Prostate gland (tissue), 2 donors: ENCODE results near the gene GLIS1. TPM values are rescaled to one million over a fixed set of nuclear protein-coding genes. Genes with fewer than 3 reads are reported as not detected.

Experiments used
- DNase-seq: peaks from one replicate; pipeline ENCODE4 v3.0.0-alpha.2; 2019; ENCODE audit warnings: low spot score
- H3K27ac ChIP-seq, 2 donors: fragments of 200-600 bp; sonication (generic); 2 replicates each; pipeline ENCODE4 v1.5.1; 2017 to 2019
- H3K27me3 ChIP-seq: fragments of 200-600 bp; sonication (generic); replicated peaks from 2 replicates; pipeline ENCODE4 v1.5.1; 2019; ENCODE audit not compliant: insufficient read depth
- H3K36me3 ChIP-seq, 2 donors: fragments of 200-600 bp; sonication (generic); 1 replicate in 1 of 2; 2 replicates in 1 of 2; pipeline versions ENCODE4 v1.5.1 to v1.8.1; 2017 to 2019
- H3K4me1 ChIP-seq: fragments of 200-600 bp; sonication (generic); replicated peaks from 2 replicates; pipeline ENCODE4 v1.5.1; 2019
- H3K4me3 ChIP-seq, 2 donors: fragments of 200-600 bp; sonication (generic); 2 replicates each; pipeline ENCODE4 v1.5.1; 2017 to 2019
- H3K9me3 ChIP-seq: fragments of 200-600 bp; sonication (generic); 2 replicates; pipeline ENCODE4 v1.5.1; 2017
- CTCF ChIP-seq, 4 experiments: fragments of 200-600 bp in 2 of 4; fragments of 450-650 bp in 2 of 4; sonication (generic) in 2 of 4; IDR thresholded peaks; 1 replicate in 3 of 4; 2 replicates in 1 of 4; pipeline ENCODE4 v1.5.1; 2016 to 2019; ENCODE audit warnings: antibody characterized with exemption in 4 of 4, mild to moderate bottlenecking in 2 of 4, moderate library complexity in 2 of 4
- POLR2A ChIP-seq: fragments of 450-650 bp; IDR thresholded peaks from one replicate; pipeline ENCODE4 v1.6.1; 2016; ENCODE audit warnings: antibody characterized with exemption, mild to moderate bottlenecking
- POLR2AphosphoS5 ChIP-seq: sonication (generic); formaldehyde crosslinking; IDR thresholded peaks from one replicate; pipeline ENCODE4 v1.6.1; 2017; ENCODE audit warnings: antibody characterized with exemption
- WGBS: methylation state at CpG from one replicate; pipeline ENCODE4 v1.1.5; 2018; 5-methylcytosine and 5-hydroxymethylcytosine counted together
- intact Hi-C: fragments of 100-400 bp; cut with DNase I; formaldehyde crosslinking; loops from one replicate; pipeline ENCODE4 v1.14.2; 2022
- total RNA-seq, 2 donors: library from RNA; depleted of rRNA; stranded (reverse); fragments of >200 nt; gene quantifications; one replicate each; pipeline ENCODE4 v1.1.0, GENCODE V29; 2016

GLIS1 gene
- total RNA-seq, 2 donors from 2014 or later: 1.1 to 8.1 TPM

- intact Hi-C loops: no loop called here
Observed at GRCh38 chr1:53646732-53647131, 92.2 kb downstream of the GLIS1 start.

GRCh38 chr1:53645690-53646078 is 93.3 kb downstream of the GLIS1 start:
- Histone ChIP-seq H3K27me3 (no peaks in the 10 kb centered on the region), H3K4me1 (no peaks in the 10 kb centered on the region), H3K9me3 (no peaks in the 10 kb centered on the region), H3K36me3 (no peaks in the 10 kb centered on the region), H3K4me3 (no peak overlapping the region), H3K27ac (no peak overlapping the region)
- WGBS: 100% methylated on average over 1 of the region's 1 CpG
- intact Hi-C loops: no loop called here
- DNase-seq: no peak
- no peak for TF ChIP-seq POLR2AphosphoS5
- TF ChIP-seq CTCF (IDR thresholded peaks at IDR 0.05): no peak
- no peak for TF ChIP-seq POLR2A

More at GRCh38 chr1:53646732-53647131, 92.2 kb downstream of the GLIS1 start:
- no peak overlapping the region for H3K4me3 ChIP-seq
- no peaks in the 10 kb centered on the region for H3K36me3 ChIP-seq
- no peaks in the 10 kb centered on the region for H3K4me1 ChIP-seq
- no peaks in the 10 kb centered on the region for H3K27me3 ChIP-seq
- H3K9me3 ChIP-seq: no peaks in the 10 kb centered on the region
- DNase-seq: no peak
- TF ChIP-seq CTCF (IDR thresholded peaks at IDR 0.05) (no peak), POLR2A (no peak), POLR2AphosphoS5 (no peak)
- H3K27ac ChIP-seq: no peak overlapping the region

GRCh38 chr1:53644909-53645689 is 93.9 kb downstream of the GLIS1 start:
- intact Hi-C loops: no loop called here
- TF ChIP-seq CTCF (IDR thresholded peaks at IDR 0.05): no peak
- no peak for TF ChIP-seq POLR2A
- TF ChIP-seq POLR2AphosphoS5: no peak
- no peaks in the 10 kb centered on the region for H3K9me3 ChIP-seq
- H3K27me3 ChIP-seq: no peaks in the 10 kb centered on the region
- no peak for DNase-seq
- WGBS: 83% methylated on average over 14 of the region's 14 CpGs
- no peaks in the 10 kb centered on the region for H3K36me3 ChIP-seq
- no peaks in the 10 kb centered on the region for H3K4me1 ChIP-seq
- no peak overlapping the region for H3K27ac ChIP-seq
- H3K4me3 ChIP-seq: no peak overlapping the region

GRCh38 chr1:53644496-53644895 is 94.5 kb downstream of the GLIS1 start:
- Histone ChIP-seq H3K27ac (no peak overlapping the region), H3K27me3 (no peaks in the 10 kb centered on the region), H3K4me3 (no peak overlapping the region), H3K4me1 (no peaks in the 10 kb centered on the region), H3K36me3 (no peaks in the 10 kb centered on the region), H3K9me3 (no peaks in the 10 kb centered on the region)
- DNase-seq: no peak
- 80% methylated on average over 7 of the region's 7 CpGs for WGBS
- TF ChIP-seq POLR2AphosphoS5: no peak
- TF ChIP-seq POLR2A: no peak
- TF ChIP-seq CTCF (IDR thresholded peaks at IDR 0.05): no peak
- intact Hi-C loops: no loop called here

GRCh38 chr1:53643881-53644390 is 95.0 kb downstream of the GLIS1 start:
- Histone ChIP-seq H3K4me3 (no peak overlapping the region), H3K36me3 (no peaks in the 10 kb centered on the region), H3K9me3 (no peaks in the 10 kb centered on the region), H3K4me1 (no peaks in the 10 kb centered on the region), H3K27me3 (no peaks in the 10 kb centered on the region), H3K27ac (no peak overlapping the region)
- WGBS: 77% methylated on average over 4 of the region's 4 CpGs
- intact Hi-C loops: no loop called here
- no peak for DNase-seq
- TF ChIP-seq POLR2AphosphoS5 (no peak), CTCF (IDR thresholded peaks at IDR 0.05) (no peak), POLR2A (no peak)
